WTC11 (cell line): ENCODE measurements around the gene CAMSAP1. TPM values are rescaled to one million over a fixed set of nuclear protein-coding genes. Genes with fewer than 3 reads are reported as not detected.

ENCODE experiments used
- ATAC-seq: fragments of 200-7000 bp; cut with Tn5 transposase; 2 replicates; pipeline ENCODE4 v1.10.0; 2021; ENCODE audit warnings: mild to moderate bottlenecking, moderate library complexity
- CTCF ChIA-PET: fragments of 300-600 bp; sonication (Branson Sonifier 250); formaldehyde crosslinking; loops from one replicate; lab custom pipeline; 2021; ENCODE audit warnings: antibody characterized with exemption; lab: Charles Lee
- POLR2A ChIA-PET: fragments of 350-600 bp; sonication (Branson Sonifier 250); formaldehyde crosslinking; loops from one replicate; lab custom pipeline; 2021; ENCODE audit warnings: antibody characterized with exemption; lab: Charles Lee
- DNase-seq: peaks from one replicate; pipeline ENCODE4 v3.0.0; 2021; ENCODE audit warnings: low spot score
- H3K27ac Mint-ChIP-seq: 2 replicates; pipeline ENCODE4 v1.8.0; 2021; ENCODE audit warnings: mixed read lengths
- H3K27me3 Mint-ChIP-seq: 2 replicates; pipeline ENCODE4 v1.8.0; 2021; ENCODE audit warnings: low read depth, mild to moderate bottlenecking, moderate library complexity, mixed read lengths
- H3K36me3 Mint-ChIP-seq: 2 replicates; pipeline ENCODE4 v1.8.0; 2021; ENCODE audit warnings: mixed read lengths
- H3K4me1 Mint-ChIP-seq: 2 replicates; pipeline ENCODE4 v1.8.0; 2022; ENCODE audit warnings: mixed read lengths
- H3K4me3 Mint-ChIP-seq: 2 replicates; pipeline ENCODE4 v1.8.0; 2021; ENCODE audit warnings: mild to moderate bottlenecking, moderate library complexity, mixed read lengths
- H3K9me3 Mint-ChIP-seq: 2 replicates; pipeline ENCODE4 v1.8.0; 2021; ENCODE audit warnings: mixed read lengths
- CREM ChIP-seq: sonication (generic); formaldehyde crosslinking; IDR thresholded peaks from 2 replicates; pipeline ENCODE4 v1.8.1; 2022; ENCODE audit warnings: mild to moderate bottlenecking, missing genetic modification reagents, moderate library complexity
- FOXP1 ChIP-seq: sonication (generic); formaldehyde crosslinking; IDR thresholded peaks from 2 replicates; pipeline ENCODE4 v1.8.0; 2022; ENCODE audit warnings: missing genetic modification reagents, mild to moderate bottlenecking, moderate library complexity, borderline replicate concordance
- IRF1 ChIP-seq: sonication (generic); formaldehyde crosslinking; IDR thresholded peaks from 2 replicates; pipeline ENCODE4 v1.8.0; 2023; ENCODE audit warnings: missing genetic modification reagents
- JAZF1 ChIP-seq: fragments of 250-450 bp; sonication (Bioruptor Pico); IDR thresholded peaks from 2 replicates; pipeline ENCODE4 v1.9.0; 2021; ENCODE audit warnings: moderate library complexity, mild to moderate bottlenecking, inconsistent platforms
- MAX ChIP-seq: sonication (generic); formaldehyde crosslinking; IDR thresholded peaks from 2 replicates; pipeline ENCODE4 v1.8.0; 2022; ENCODE audit warnings: mild to moderate bottlenecking, missing genetic modification reagents
- PRRX2 ChIP-seq: fragments of 250-450 bp; sonication (Bioruptor Pico); IDR thresholded peaks from 2 replicates; pipeline ENCODE4 v1.8.0; 2021; ENCODE audit warnings: mild to moderate bottlenecking
- RELA ChIP-seq: sonication (generic); formaldehyde crosslinking; IDR thresholded peaks from 2 replicates; pipeline ENCODE4 v1.8.1; 2022; ENCODE audit warnings: missing genetic modification reagents, mild to moderate bottlenecking, borderline replicate concordance
- SP1 ChIP-seq: sonication (generic); formaldehyde crosslinking; conservative IDR thresholded peaks from 2 replicates; pipeline ENCODE4 v1.8.1; 2022; ENCODE audit warnings: missing genetic modification reagents
- TCF7 ChIP-seq: sonication (generic); formaldehyde crosslinking; IDR thresholded peaks from 2 replicates; pipeline ENCODE4 v1.8.0; 2022; ENCODE audit warnings: mild to moderate bottlenecking, low read depth, missing genetic modification reagents, moderate library complexity
- ZBTB43 ChIP-seq: sonication (generic); formaldehyde crosslinking; IDR thresholded peaks from 2 replicates; pipeline ENCODE4 v1.8.1; 2023; ENCODE audit warnings: mild to moderate bottlenecking, missing genetic modification reagents
- ZNF121 ChIP-seq: sonication (generic); formaldehyde crosslinking; IDR thresholded peaks from 2 replicates; pipeline ENCODE4 v1.8.0; 2023; ENCODE audit warnings: missing genetic modification reagents
- ZNF232 ChIP-seq: sonication (generic); formaldehyde crosslinking; IDR thresholded peaks from 2 replicates; pipeline ENCODE4 v1.8.0; 2022; ENCODE audit warnings: mild to moderate bottlenecking, missing genetic modification reagents
- ZNF671 ChIP-seq: fragments of 250-450 bp; sonication (Bioruptor Pico); IDR thresholded peaks from 2 replicates; pipeline ENCODE4 v1.8.0; 2021; ENCODE audit warnings: mild to moderate bottlenecking
- total RNA-seq: library from RNA; stranded (reverse); gene quantifications from 3 replicates; pipeline ENCODE4 v1.2.3, GENCODE V29; 2021
- TF ChIP-seq, protein P1 (sequence below): sonication (generic); formaldehyde crosslinking; IDR thresholded peaks from 2 replicates; pipeline ENCODE4 v1.8.0; 2022; ENCODE audit warnings: mild to moderate bottlenecking, missing genetic modification reagents
- TF ChIP-seq, protein P2 (sequence below): fragments of 250-450 bp; sonication (Bioruptor Pico); IDR thresholded peaks from 2 replicates; pipeline ENCODE4 v1.9.0; 2021; ENCODE audit warnings: mild to moderate bottlenecking
- TF ChIP-seq, protein P3 (sequence below): sonication (generic); formaldehyde crosslinking; IDR thresholded peaks from 2 replicates; pipeline ENCODE4 v1.8.1; 2023; ENCODE audit warnings: mild to moderate bottlenecking, missing genetic modification reagents, moderate library complexity
- TF ChIP-seq, protein P4 (sequence below): fragments of 250-450 bp; sonication (Bioruptor Pico); IDR thresholded peaks from 2 replicates; pipeline ENCODE4 v2.1.2; 2022; ENCODE audit warnings: mild to moderate bottlenecking, moderate library complexity
- TF ChIP-seq, protein P5 (sequence below): sonication (generic); formaldehyde crosslinking; IDR thresholded peaks from 2 replicates; pipeline ENCODE4 v1.8.1; 2022; ENCODE audit warnings: mild to moderate bottlenecking, moderate library complexity, missing genetic modification reagents

CAMSAP1 gene
- total RNA-seq, 1 experiment from 2014 or later: 40.5 TPM

DNA sequence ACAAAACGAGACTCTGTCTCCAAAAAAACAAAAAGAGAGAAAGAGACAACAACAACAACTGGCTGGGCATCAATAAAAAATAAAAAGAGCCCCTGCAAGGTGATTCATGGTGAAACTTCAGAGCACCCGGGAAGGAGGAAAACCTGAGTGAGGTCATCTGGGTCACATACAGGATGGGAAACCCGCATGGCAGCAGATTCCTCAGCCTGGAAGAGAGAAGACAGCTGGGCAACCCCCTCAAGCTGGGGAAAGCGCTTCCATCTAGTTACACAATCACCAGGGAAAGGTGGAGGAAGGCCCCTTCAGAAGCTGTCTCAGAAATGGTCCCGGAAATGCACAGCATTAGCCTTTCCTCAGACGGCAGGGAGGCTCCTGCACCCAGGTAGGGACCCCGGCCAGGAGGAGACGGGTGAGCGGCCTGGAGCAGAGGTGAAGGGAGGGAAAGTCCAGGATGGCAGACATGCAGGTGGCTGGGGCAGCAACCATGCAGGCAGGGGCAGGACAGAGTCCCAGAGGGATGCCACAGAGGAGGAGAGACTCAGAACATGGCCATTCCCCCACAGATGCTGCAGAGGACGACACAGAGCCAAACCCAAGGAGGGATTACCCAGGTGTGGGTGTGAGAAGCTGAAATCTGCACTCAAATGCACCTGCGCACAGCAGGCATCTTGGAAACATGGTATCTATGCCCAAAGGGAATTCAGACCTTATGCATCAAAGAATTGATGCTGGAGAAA is 29.4 kb downstream of the CAMSAP1 start:
- ATAC-seq: peak; percentile 56
- CTCF ChIA-PET: interaction anchor here (1.2 to 1.6 kb wide), 2 partner anchors 14 to 80 kb away, joined by 3 to 7 read pairs; no protein-coding TSS in a partner anchor
- H3K4me3 Mint-ChIP-seq: peak overlapping the region; percentile 14; the same call in 1 of the 2 replicates

DNA sequence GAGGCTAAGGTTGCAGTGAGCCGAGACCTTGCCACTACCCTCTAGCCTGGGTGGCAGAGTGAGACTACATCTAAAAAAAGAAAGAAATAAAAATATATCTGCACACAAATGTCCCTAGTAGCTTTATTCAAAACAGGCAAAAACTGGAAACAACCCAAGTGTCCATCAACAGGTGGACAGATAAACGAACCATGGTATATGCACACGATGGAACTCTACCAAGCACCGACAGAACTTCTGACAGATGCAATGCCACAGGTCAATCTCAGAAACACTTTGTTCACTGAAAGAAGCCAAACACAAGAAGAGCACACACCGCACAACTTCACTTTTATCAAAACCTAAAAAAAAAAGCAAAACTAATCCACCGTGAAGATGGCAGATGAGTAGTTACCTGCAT is 30.4 kb downstream of the CAMSAP1 start:
- DNase-seq: no peak
- H3K36me3 Mint-ChIP-seq: peaks cover 8% of the 10 kb centered on the region
- POLR2A ChIA-PET: no interaction called here
- H3K4me1 Mint-ChIP-seq: peaks cover 63% of the 10 kb centered on the region
- H3K4me3 Mint-ChIP-seq: no peak overlapping the region
- TF ChIP-seq PRRX2 (CRISPR knock-in tag): no peak
- TF ChIP-seq IRF1 (CRISPR knock-in tag): no peak
- no peak for TF ChIP-seq SP1 (CRISPR knock-in tag)
- TF ChIP-seq ZNF671 (CRISPR knock-in tag): no peak
- no peak for TF ChIP-seq CREM
- TF ChIP-seq, protein P1, sequence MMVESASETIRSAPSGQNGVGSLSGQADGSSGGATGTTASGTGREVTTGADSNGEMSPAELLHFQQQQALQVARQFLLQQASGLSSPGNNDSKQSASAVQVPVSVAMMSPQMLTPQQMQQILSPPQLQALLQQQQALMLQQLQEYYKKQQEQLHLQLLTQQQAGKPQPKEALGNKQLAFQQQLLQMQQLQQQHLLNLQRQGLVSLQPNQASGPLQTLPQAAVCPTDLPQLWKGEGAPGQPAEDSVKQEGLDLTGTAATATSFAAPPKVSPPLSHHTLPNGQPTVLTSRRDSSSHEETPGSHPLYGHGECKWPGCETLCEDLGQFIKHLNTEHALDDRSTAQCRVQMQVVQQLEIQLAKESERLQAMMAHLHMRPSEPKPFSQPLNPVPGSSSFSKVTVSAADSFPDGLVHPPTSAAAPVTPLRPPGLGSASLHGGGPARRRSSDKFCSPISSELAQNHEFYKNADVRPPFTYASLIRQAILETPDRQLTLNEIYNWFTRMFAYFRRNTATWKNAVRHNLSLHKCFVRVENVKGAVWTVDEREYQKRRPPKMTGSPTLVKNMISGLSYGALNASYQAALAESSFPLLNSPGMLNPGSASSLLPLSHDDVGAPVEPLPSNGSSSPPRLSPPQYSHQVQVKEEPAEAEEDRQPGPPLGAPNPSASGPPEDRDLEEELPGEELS (CRISPR knock-in tag): no peak
- TF ChIP-seq ZBTB43 (CRISPR knock-in tag): no peak
- TF ChIP-seq, protein P2, sequence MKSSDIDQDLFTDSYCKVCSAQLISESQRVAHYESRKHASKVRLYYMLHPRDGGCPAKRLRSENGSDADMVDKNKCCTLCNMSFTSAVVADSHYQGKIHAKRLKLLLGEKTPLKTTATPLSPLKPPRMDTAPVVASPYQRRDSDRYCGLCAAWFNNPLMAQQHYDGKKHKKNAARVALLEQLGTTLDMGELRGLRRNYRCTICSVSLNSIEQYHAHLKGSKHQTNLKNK (CRISPR knock-in tag): no peak
- TF ChIP-seq ZNF232 (CRISPR knock-in tag): no peak
- no peak for TF ChIP-seq JAZF1
- TF ChIP-seq TCF7 (CRISPR knock-in tag): no peak
- no peak for ATAC-seq
- peak overlapping the region; percentile 66; the same call in 1 of the 2 replicates for H3K27ac Mint-ChIP-seq
- H3K9me3 Mint-ChIP-seq: no peaks in the 10 kb centered on the region
- no peaks in the 10 kb centered on the region for H3K27me3 Mint-ChIP-seq
- CTCF ChIA-PET: interaction anchor here (1.2 kb wide), 1 partner anchor 13 kb away, joined by 4 read pairs; no protein-coding TSS in a partner anchor

More for the DNA sequence above, 29.4 kb downstream of the CAMSAP1 start:
- Mint-ChIP-seq H3K4me1 (peaks cover 56% of the 10 kb centered on the region), H3K9me3 (no peaks in the 10 kb centered on the region), H3K27me3 (no peaks in the 10 kb centered on the region), H3K36me3 (peaks cover 11% of the 10 kb centered on the region), H3K27ac (peak overlapping the region; percentile 78)
- no peak for DNase-seq
- TF ChIP-seq RELA (CRISPR knock-in tag) (no peak), ZBTB43 (CRISPR knock-in tag) (no peak), FOXP1 (CRISPR knock-in tag) (no peak), SP1 (CRISPR knock-in tag) (no peak), ZNF121 (CRISPR knock-in tag) (no peak), ZNF671 (CRISPR knock-in tag) (no peak), MAX (no peak)
- TF ChIP-seq, protein P3, sequence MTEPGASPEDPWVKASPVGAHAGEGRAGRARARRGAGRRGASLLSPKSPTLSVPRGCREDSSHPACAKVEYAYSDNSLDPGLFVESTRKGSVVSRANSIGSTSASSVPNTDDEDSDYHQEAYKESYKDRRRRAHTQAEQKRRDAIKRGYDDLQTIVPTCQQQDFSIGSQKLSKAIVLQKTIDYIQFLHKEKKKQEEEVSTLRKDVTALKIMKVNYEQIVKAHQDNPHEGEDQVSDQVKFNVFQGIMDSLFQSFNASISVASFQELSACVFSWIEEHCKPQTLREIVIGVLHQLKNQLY: no peak
- TF ChIP-seq, protein P4, sequence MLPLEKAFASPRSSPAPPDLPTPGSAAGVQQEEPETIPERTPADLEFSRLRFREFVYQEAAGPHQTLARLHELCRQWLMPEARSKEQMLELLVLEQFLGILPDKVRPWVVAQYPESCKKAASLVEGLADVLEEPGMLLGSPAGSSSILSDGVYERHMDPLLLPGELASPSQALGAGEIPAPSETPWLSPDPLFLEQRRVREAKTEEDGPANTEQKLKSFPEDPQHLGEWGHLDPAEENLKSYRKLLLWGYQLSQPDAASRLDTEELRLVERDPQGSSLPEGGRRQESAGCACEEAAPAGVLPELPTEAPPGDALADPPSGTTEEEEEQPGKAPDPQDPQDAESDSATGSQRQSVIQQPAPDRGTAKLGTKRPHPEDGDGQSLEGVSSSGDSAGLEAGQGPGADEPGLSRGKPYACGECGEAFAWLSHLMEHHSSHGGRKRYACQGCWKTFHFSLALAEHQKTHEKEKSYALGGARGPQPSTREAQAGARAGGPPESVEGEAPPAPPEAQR: no peak
- TF ChIP-seq, protein P5, sequence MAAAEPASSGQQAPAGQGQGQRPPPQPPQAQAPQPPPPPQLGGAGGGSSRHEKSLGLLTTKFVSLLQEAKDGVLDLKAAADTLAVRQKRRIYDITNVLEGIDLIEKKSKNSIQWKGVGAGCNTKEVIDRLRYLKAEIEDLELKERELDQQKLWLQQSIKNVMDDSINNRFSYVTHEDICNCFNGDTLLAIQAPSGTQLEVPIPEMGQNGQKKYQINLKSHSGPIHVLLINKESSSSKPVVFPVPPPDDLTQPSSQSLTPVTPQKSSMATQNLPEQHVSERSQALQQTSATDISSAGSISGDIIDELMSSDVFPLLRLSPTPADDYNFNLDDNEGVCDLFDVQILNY (CRISPR knock-in tag): no peak
- POLR2A ChIA-PET: no interaction called here
